ENCODE measurements around the gene AFF3.
"Not testable (repeated sequence)": the region's sequence is repeated elsewhere in the genome, so short reads cannot be mapped to it uniquely, and the experiment has no call there.

AFF3 gene

GRCh38 chr2:99960291-99960690 is 182.1 kb downstream of the AFF3 start:
- DNase-seq (ENCODE audit: low spot score), result no peak

GRCh38 chr2:99959261-99960014 is 183.0 kb downstream of the AFF3 start:
- no peak for DNase-seq (ENCODE audit: low spot score)

GRCh38 chr2:99957332-99958133 is 184.9 kb downstream of the AFF3 start:
- DNase-seq (ENCODE audit: low spot score), result no peak

- DNase-seq (ENCODE audit: low spot score), result no peak
These were observed 186.0 kb downstream of the AFF3 start for GRCh38 chr2:99956232-99957030.

GRCh38 chr2:99953750-99954149 is 188.6 kb downstream of the AFF3 start:
- DNase-seq (ENCODE audit: low spot score), result no peak

- no peak for DNase-seq (ENCODE audit: low spot score)
These were observed 192.4 kb downstream of the AFF3 start for GRCh38 chr2:99949963-99950362.

- DNase-seq (ENCODE audit: low spot score), result no peak
These were observed 192.9 kb downstream of the AFF3 start for GRCh38 chr2:99949530-99949929.

GRCh38 chr2:99948010-99948409 is 194.4 kb downstream of the AFF3 start:
- no peak for DNase-seq (ENCODE audit: low spot score)

- DNase-seq (ENCODE audit: low spot score), result not testable (repeated sequence)
These were observed 195.0 kb downstream of the AFF3 start for GRCh38 chr2:99947366-99947765.

GRCh38 chr2:99944019-99944418 is 198.4 kb downstream of the AFF3 start:
- DNase-seq (ENCODE audit: low spot score), result no peak

GRCh38 chr2:99942561-99943347 is 199.6 kb downstream of the AFF3 start:
- DNase-seq (ENCODE audit: low spot score), result no peak

- DNase-seq (ENCODE audit: low spot score), result no peak
These were observed 201.4 kb downstream of the AFF3 start for GRCh38 chr2:99940963-99941362.

- DNase-seq (ENCODE audit: low spot score), result peak; percentile 13
These were observed 203.3 kb downstream of the AFF3 start for GRCh38 chr2:99939135-99939534.

GRCh38 chr2:99938250-99938649 is 204.1 kb downstream of the AFF3 start:
- DNase-seq (ENCODE audit: low spot score), result no peak

- no peak for DNase-seq (ENCODE audit: low spot score)
These were observed 206.3 kb downstream of the AFF3 start for GRCh38 chr2:99936065-99936464.

GRCh38 chr2:99935662-99936061 is 206.7 kb downstream of the AFF3 start:
- no peak for DNase-seq (ENCODE audit: low spot score)

GRCh38 chr2:99933894-99934650 is 208.3 kb downstream of the AFF3 start:
- DNase-seq (ENCODE audit: low spot score), result no peak

- not testable (repeated sequence) for DNase-seq (ENCODE audit: low spot score)
These were observed 208.9 kb downstream of the AFF3 start for GRCh38 chr2:99933491-99933890.

- DNase-seq (ENCODE audit: low spot score), result no peak
These were observed 213.8 kb downstream of the AFF3 start for GRCh38 chr2:99928470-99929053.

GRCh38 chr2:99927690-99928207 is 214.6 kb downstream of the AFF3 start:
- DNase-seq (ENCODE audit: low spot score), result not testable (repeated sequence)

Measured in HuH-7 (cell line).